HepG2 (cell line): ENCODE measurements around the gene CACNB4. TPM values are rescaled to one million over a fixed set of nuclear protein-coding genes. Genes with fewer than 3 reads are reported as not detected.

Source experiments
- ATAC-seq: fragments of 200-7000 bp; cut with Tn5 transposase; 3 replicates; pipeline ENCODE4 v1.9.1; 2020; ENCODE audit warnings: mild to moderate bottlenecking, moderate library complexity
- BruUV-seq: library from RNA; stranded (reverse); fragments of 400-500 nt; replicated peaks from 2 replicates; lab custom pipeline; 2021; lab: Mats Ljungman, UMichigan
- CTCF ChIA-PET: fragments of 300-600 bp; formaldehyde crosslinking; extraction: SDS; loops from one replicate; lab custom pipeline; 2021; ENCODE audit warnings: low total read pairs, inconsistent platforms, low intra/inter-chr PET ratio; lab: Yijun Ruan, JAX
- POLR2A ChIA-PET: fragments of 350-600 bp; sonication (Branson Sonifier 250); formaldehyde crosslinking; loops from one replicate; lab custom pipeline; 2020; ENCODE audit warnings: antibody characterized with exemption, inconsistent platforms; lab: Yijun Ruan, JAX
- DNase-seq: peaks from one replicate; pipeline ENCODE4 v3.0.0-alpha.2; 2015; ENCODE audit warnings: low spot score
- FAIRE-seq: peaks from 3 replicates; lab custom pipeline; 2011; peaks lifted over from hg19 to GRCh38; lab: Jason Lieb, UNC
- H2AFZ ChIP-seq: one replicate; pipeline ENCODE4 v1.6.1; 2011; ENCODE audit warnings: low read length, inconsistent platforms
- H3K27ac ChIP-seq: fragments of 300-600 bp; 3 replicates; pipeline ENCODE4 v1.8.0; 2011; ENCODE audit warnings: mixed run types, mild to moderate bottlenecking, mixed read lengths, low read length, inconsistent platforms; ENCODE audit not compliant: insufficient read depth; ENCODE audit errors: extremely low read length
- H3K27me3 ChIP-seq, 2 experiments: fragments of 200-600 bp in 1 of 2; 2 replicates in 1 of 2; 3 replicates in 1 of 2; pipeline versions ENCODE4 v1.6.0 to v1.8.0; 2011; ENCODE audit warnings: low read length in 2 of 2, mild to moderate bottlenecking in 2 of 2, moderate library complexity in 2 of 2, inconsistent platforms in 1 of 2; ENCODE audit not compliant: insufficient read depth in 2 of 2, control insufficient read depth in 1 of 2
- H3K36me3 ChIP-seq, 2 experiments: fragments of 200-600 bp in 1 of 2; replicated peaks in 1 of 2; 2 replicates in 1 of 2; 3 replicates in 1 of 2; pipeline versions ENCODE4 v1.5.1 to v1.8.0; 2011; ENCODE audit warnings: low read length in 2 of 2, inconsistent platforms in 1 of 2; ENCODE audit not compliant: insufficient read depth in 2 of 2, control insufficient read depth in 1 of 2
- H3K4me1 ChIP-seq: 2 replicates; pipeline ENCODE4 v1.5.1; 2012; ENCODE audit warnings: low read length, inconsistent platforms; ENCODE audit not compliant: insufficient read depth
- H3K4me2 ChIP-seq: 2 replicates; pipeline ENCODE4 v1.6.0; 2011; ENCODE audit warnings: low read depth, low read length, inconsistent platforms
- H3K4me3 ChIP-seq, 3 experiments: fragments of 200-600 bp in 1 of 3; sonication (generic), shearing (Covaris generic) in 1 of 3; replicated peaks in 1 of 3; 2 replicates each; pipeline ENCODE4 v1.5.1; 2011 to 2016; ENCODE audit warnings: low read length in 3 of 3, inconsistent platforms in 2 of 3, low read depth in 2 of 3, mild to moderate bottlenecking in 2 of 3, control low read depth in 1 of 3, mixed read lengths in 1 of 3; ENCODE audit not compliant: insufficient read depth in 1 of 3
- H3K79me2 ChIP-seq: one replicate; pipeline ENCODE4 v1.6.1; 2011; ENCODE audit warnings: low read length, inconsistent platforms; ENCODE audit not compliant: insufficient read depth
- H3K9ac ChIP-seq: 2 replicates; pipeline ENCODE4 v1.6.0; 2011; ENCODE audit warnings: mild to moderate bottlenecking, low read depth, low read length, inconsistent platforms; ENCODE audit not compliant: insufficient read depth
- H3K9me3 ChIP-seq: 2 replicates; pipeline ENCODE4 v1.5.1; 2012; ENCODE audit warnings: mild to moderate bottlenecking, low read length
- H4K20me1 ChIP-seq: 2 replicates; pipeline ENCODE4 v1.6.0; 2011; ENCODE audit warnings: inconsistent platforms, mild to moderate bottlenecking, low read length, moderate library complexity; ENCODE audit not compliant: insufficient read depth
- ATM ChIP-seq: fragments of 450-650 bp; IDR thresholded peaks from 2 replicates; pipeline ENCODE4 v1.7.1; 2017; ENCODE audit warnings: mild to moderate bottlenecking, borderline replicate concordance
- BORCS8-MEF2B ChIP-seq: sonication (generic); formaldehyde crosslinking; IDR thresholded peaks from 2 replicates; pipeline ENCODE4 v1.8.0; 2022; ENCODE audit warnings: mild to moderate bottlenecking, missing genetic modification reagents
- DRAP1 ChIP-seq: IDR thresholded peaks from 2 replicates; pipeline ENCODE4 v1.6.1; 2016; ENCODE audit warnings: missing genetic modification reagents, missing compliant biosample characterization
- ESRRA ChIP-seq: sonication (generic); formaldehyde crosslinking; IDR thresholded peaks from 2 replicates; pipeline ENCODE4 v1.5.1; 2020; ENCODE audit warnings: mild to moderate bottlenecking, low read depth, missing genetic modification reagents
- FUBP1 ChIP-seq: sonication (generic); formaldehyde crosslinking; IDR thresholded peaks from 2 replicates; pipeline ENCODE4 v1.5.1; 2020; ENCODE audit warnings: missing genetic modification reagents, mild to moderate bottlenecking, borderline replicate concordance
- JARID2 ChIP-seq: sonication (generic); formaldehyde crosslinking; IDR thresholded peaks from 2 replicates; pipeline ENCODE4 v1.8.1; 2023; ENCODE audit warnings: missing genetic modification reagents, inconsistent platforms; ENCODE audit not compliant: insufficient replicate concordance
- NBN ChIP-seq: fragments of 450-650 bp; conservative IDR thresholded peaks from 2 replicates; pipeline ENCODE4 v1.6.1; 2017
- RBM22 ChIP-seq: fragments of 200-400 bp; formaldehyde crosslinking; optimal IDR thresholded peaks from 2 replicates; pipeline ENCODE3; 2017; ENCODE audit warnings: mild to moderate bottlenecking, low read length, moderate library complexity
- SPEN ChIP-seq: sonication (generic); formaldehyde crosslinking; IDR thresholded peaks from 2 replicates; pipeline ENCODE4 v1.5.1; 2020; ENCODE audit warnings: low read depth, mild to moderate bottlenecking, missing genetic modification reagents
- ZC3H13 ChIP-seq: sonication (generic); formaldehyde crosslinking; IDR thresholded peaks from 2 replicates; pipeline ENCODE4 v1.8.1; 2023; ENCODE audit warnings: mild to moderate bottlenecking, missing genetic modification reagents, moderate library complexity
- ZKSCAN1 ChIP-seq: fragments of 150-350 bp; IDR thresholded peaks from 2 replicates; pipeline ENCODE4 v1.6.1; 2014; ENCODE audit warnings: low read length
- ZNF207 ChIP-seq: fragments of 450-650 bp; IDR thresholded peaks from 2 replicates; pipeline ENCODE4 v1.6.1; 2016; ENCODE audit warnings: antibody characterized with exemption, borderline replicate concordance
- ZNF501 ChIP-seq: sonication (generic); formaldehyde crosslinking; IDR thresholded peaks from 2 replicates; pipeline ENCODE4 v1.5.1; 2020; ENCODE audit warnings: mild to moderate bottlenecking, moderate library complexity, missing genetic modification reagents
- ZNF550 ChIP-seq: sonication (generic); formaldehyde crosslinking; IDR thresholded peaks from 2 replicates; pipeline ENCODE4 v1.4.0; 2020; ENCODE audit warnings: mild to moderate bottlenecking, missing genetic modification reagents, borderline replicate concordance
- ZNF670 ChIP-seq: sonication (generic); formaldehyde crosslinking; IDR thresholded peaks from 2 replicates; pipeline ENCODE4 v1.8.0; 2022; ENCODE audit warnings: mild to moderate bottlenecking, missing genetic modification reagents, borderline replicate concordance
- ZNF790 ChIP-seq: sonication (generic); formaldehyde crosslinking; IDR thresholded peaks from 2 replicates; pipeline ENCODE4 v1.8.0; 2022; ENCODE audit warnings: missing genetic modification reagents, mild to moderate bottlenecking, borderline replicate concordance
- WGBS: methylation state at CpG from one replicate; pipeline ENCODE4 v1.1.6; 2017; ENCODE audit warnings: low lambda C conversion rate; 5-methylcytosine and 5-hydroxymethylcytosine counted together
- in situ Hi-C: cut with HindIII; loops from 2 replicates; pipeline ENCODE4 v1.10.0; 2017; ENCODE audit warnings: low pct_unique_long_range_greater_than_20kb; ENCODE audit not compliant: extremely low pct_ligation_motif_present
- intact Hi-C: fragments of 100-400 bp; cut with micrococcal nuclease; formaldehyde crosslinking; loops from one replicate; pipeline ENCODE4 v1.10.0; 2022; ENCODE audit not compliant: unreplicated experiment
- polyA plus RNA-seq, 8 experiments: library from polyadenylated mRNA; depleted of rRNA in 3 of 8; stranded (reverse) in 7 of 8; unstranded in 1 of 8; fragments of >200 nt; fragmentation: Illumina TruSeq in 4 of 8; extraction: Trizol in 4 of 8; gene quantifications; 2 replicates each; pipeline versions ENCODE4 v1.2.1 to v1.2.3, GENCODE V29; 2011 to 2016; ENCODE audit warnings: low read depth in 4 of 8, missing spikeins in 1 of 8, mixed read lengths in 1 of 8; ENCODE audit not compliant: insufficient read depth in 1 of 8
- total RNA-seq, 5 experiments: library from RNA; depleted of rRNA; stranded (reverse); fragments of >200 nt; fragmentation: Illumina TruSeq; extraction: Trizol; gene quantifications; 2 replicates each; pipeline ENCODE4 v1.2.3, GENCODE V29; 2016; ENCODE audit warnings: low read depth in 1 of 5

CACNB4 gene
- total and polyA plus RNA-seq, 2 of the 13 experiments (the other 11 are each of a cell fraction or from before 2014, with no cell fraction given), result 5.1 to 14.3 TPM

GRCh38 chr2:151815821-151816489 lies 282.9 kb downstream of the CACNB4 start:
- H3K79me2 ChIP-seq, result peaks cover 64% of the 10 kb centered on the region
- H3K4me2 ChIP-seq, result no peak overlapping the region
- ATAC-seq, result no peak; the same call in 2 of the 3 replicates
- DNase-seq, result no peak
- no peak overlapping the region for H3K27ac ChIP-seq
- BruUV-seq, result no TSS peak
- POLR2A ChIA-PET, result interaction anchor here (1.5 kb wide), 1 partner anchor 12 kb away, joined by 6 read pairs; the partner anchor contains the start of gene ARL5A
- CTCF ChIA-PET, result no interaction called here
- peaks cover 7% of the 10 kb centered on the region for H3K9me3 ChIP-seq
- TF ChIP-seq ZNF207, result no peak
- peak; percentile 73 for TF ChIP-seq RBM22
- H3K4me1 ChIP-seq, result peaks cover 5% of the 10 kb centered on the region; the same call in 1 of the 2 replicates
- H4K20me1 ChIP-seq, result peaks cover 43% of the 10 kb centered on the region
- H3K27me3 ChIP-seq, result no peaks in the 10 kb centered on the region
- H2AFZ ChIP-seq, result no peak overlapping the region
- WGBS, result 98% methylated on average over 9 of the region's 9 CpGs
- in situ Hi-C loops, result no loop called here
- FAIRE-seq, result no peak
- H3K36me3 ChIP-seq, result peaks cover 16 to 58% of the 10 kb centered on the region in 2 experiments
- H3K9ac ChIP-seq, result no peak overlapping the region
- intact Hi-C loops, result no loop called here
- no peak overlapping the region for H3K4me3 ChIP-seq

GRCh38 chr2:151810489-151810888 lies 288.4 kb downstream of the CACNB4 start:
- in situ Hi-C loops, result no loop called here
- Histone ChIP-seq H2AFZ (no peak overlapping the region), H3K27me3 (no peaks in the 10 kb centered on the region), H3K4me3 (no peak overlapping the region), H3K79me2 (peaks cover 12% of the 10 kb centered on the region), H3K4me2 (no peak overlapping the region), H3K9me3 (peaks cover 7% of the 10 kb centered on the region), H3K9ac (no peak overlapping the region), H3K36me3 (peaks cover 16 to 75% of the 10 kb centered on the region in 2 experiments), H4K20me1 (peaks cover 14% of the 10 kb centered on the region), H3K27ac (no peak overlapping the region), H3K4me1 (peaks cover 6% of the 10 kb centered on the region)
- FAIRE-seq, result no peak
- no TSS peak for BruUV-seq
- ChIA-PET POLR2A (interaction anchor here (1.6 kb wide), 1 partner anchor 17 kb away, joined by 4 read pairs; the partner anchor contains the start of gene ARL5A), CTCF (no interaction called here)
- WGBS, result 85% methylated on average over 1 of the region's 1 CpG
- no peak for ATAC-seq
- intact Hi-C loops, result no loop called here
- DNase-seq, result no peak
- TF ChIP-seq ESRRA (CRISPR knock-in tag) (no peak), RBM22 (no peak), ZNF670 (no peak), FUBP1 (CRISPR knock-in tag) (no peak), ZNF501 (CRISPR knock-in tag) (no peak), BORCS8-MEF2B (CRISPR knock-in tag) (no peak), JARID2 (CRISPR knock-in tag) (no peak), ZC3H13 (no peak), ATM (no peak), NBN (no peak), DRAP1 (no peak), ZNF550 (CRISPR knock-in tag) (no peak), SPEN (CRISPR knock-in tag) (no peak), ZNF790 (no peak), ZKSCAN1 (no peak)
